A549 (cell line): ENCODE data around the gene USP3. TPM values are rescaled to one million over a fixed set of nuclear protein-coding genes. Genes with fewer than 3 reads are reported as not detected.

ENCODE experiments used
- ATAC-seq, 2 experiments: fragments of 200-7000 bp in 1 of 2; fragments of >200 bp in 1 of 2; cut with Nextera tagmentation in 1 of 2; cut with Tn5 transposase in 1 of 2; 3 replicates each; pipeline versions ENCODE4 v1.8.0 to v1.9.1; 2018 to 2020; ENCODE audit warnings: mild to moderate bottlenecking in 1 of 2, moderate library complexity in 1 of 2
- CTCF ChIA-PET: fragments of 300-600 bp; sonication (Branson Sonifier 250); formaldehyde crosslinking; extraction: SDS; loops from one replicate; lab custom pipeline; 2021; ENCODE audit warnings: antibody characterized with exemption, inconsistent platforms; lab: Yijun Ruan, JAX
- POLR2A ChIA-PET: fragments of 350-600 bp; formaldehyde crosslinking; extraction: SDS; loops from one replicate; lab custom pipeline; 2021; ENCODE audit warnings: antibody characterized with exemption, inconsistent platforms; lab: Yijun Ruan, JAX
- DNase-seq, 2 experiments: peaks; one replicate each; pipeline versions ENCODE4 v3.0.0 to v3.0.0-alpha.2; 2011 to 2016; ENCODE audit warnings: low read depth in 1 of 2, low spot score in 1 of 2
- FAIRE-seq: peaks from 2 replicates; lab custom pipeline; 2011; peaks lifted over from hg19 to GRCh38; lab: Jason Lieb, UNC
- H3K27ac ChIP-seq, 2 experiments: fragments of >200 bp; sonication (Bioruptor Twin); formaldehyde crosslinking; 3 replicates each; pipeline ENCODE4 v1.5.1; 2016 to 2017
- H3K4me1 ChIP-seq: fragments of >200 bp; sonication (Bioruptor Twin); formaldehyde crosslinking; 3 replicates; pipeline ENCODE4 v1.6.1; 2016
- H3K4me2 ChIP-seq: fragments of >200 bp; sonication (Bioruptor Twin); formaldehyde crosslinking; 3 replicates; pipeline ENCODE4 v1.6.1; 2016
- H3K4me3 ChIP-seq: fragments of >200 bp; sonication (Bioruptor Twin); formaldehyde crosslinking; 3 replicates; pipeline ENCODE4 v1.5.1; 2016
- H3K9me3 ChIP-seq: fragments of >200 bp; sonication (Bioruptor Twin); formaldehyde crosslinking; 3 replicates; pipeline ENCODE4 v1.6.1; 2016
- BCL3 ChIP-seq: fragments of >200 bp; sonication (Bioruptor Twin); formaldehyde crosslinking; IDR thresholded peaks from 3 replicates; pipeline ENCODE4 v1.6.1; 2016
- BHLHE40 ChIP-seq: IDR thresholded peaks from 2 replicates; pipeline ENCODE4 v1.6.1; 2012; ENCODE audit warnings: low read depth, low read length, inconsistent platforms
- CEBPB ChIP-seq, 2 experiments: fragments of >200 bp in 1 of 2; sonication (Bioruptor Twin) in 1 of 2; formaldehyde crosslinking in 1 of 2; IDR thresholded peaks; 2 replicates each; pipeline ENCODE4 v1.6.1; 2012 to 2016
- EHF ChIP-seq: fragments of 250-450 bp; sonication (Bioruptor Pico); IDR thresholded peaks from 2 replicates; pipeline ENCODE4 v1.5.0; 2020; ENCODE audit warnings: mild to moderate bottlenecking
- FOSL2 ChIP-seq, 2 experiments: fragments of 450-650 bp in 1 of 2; fragments of >200 bp in 1 of 2; sonication (Bioruptor Twin) in 1 of 2; formaldehyde crosslinking; IDR thresholded peaks; 2 replicates each; pipeline versions ENCODE4 v1.5.0 to v1.6.1; 2016 to 2020; ENCODE audit warnings: mild to moderate bottlenecking in 1 of 2, moderate library complexity in 1 of 2
- HEYL ChIP-seq: fragments of 250-450 bp; sonication (Bioruptor Pico); IDR thresholded peaks from 2 replicates; pipeline ENCODE4 v1.8.0; 2021; ENCODE audit warnings: mild to moderate bottlenecking, moderate library complexity
- HMGXB4 ChIP-seq: fragments of 250-450 bp; sonication (Bioruptor Pico); IDR thresholded peaks from 2 replicates; pipeline ENCODE4 v1.5.0; 2021; ENCODE audit warnings: mild to moderate bottlenecking, moderate library complexity, borderline replicate concordance
- HOXB5 ChIP-seq: fragments of 250-450 bp; sonication (Bioruptor Pico); IDR thresholded peaks from 2 replicates; pipeline ENCODE4 v1.5.0; 2020; ENCODE audit warnings: mild to moderate bottlenecking, moderate library complexity
- MAZ ChIP-seq: fragments of 150-350 bp; IDR thresholded peaks from 2 replicates; pipeline ENCODE4 v1.6.1; 2014; ENCODE audit warnings: antibody characterized with exemption, low read depth, low read length, borderline replicate concordance
- POLR2A ChIP-seq: IDR thresholded peaks from 2 replicates; pipeline ENCODE4 v1.6.1; 2012; ENCODE audit warnings: mild to moderate bottlenecking, low read length
- RCOR1 ChIP-seq: fragments of 150-350 bp; IDR thresholded peaks from 2 replicates; pipeline ENCODE4 v1.6.1; 2014; ENCODE audit warnings: antibody characterized with exemption, low read length, low read depth
- RFX5 ChIP-seq: fragments of 450-650 bp; IDR thresholded peaks from 2 replicates; pipeline ENCODE4 v1.7.1; 2014; ENCODE audit warnings: antibody characterized with exemption, mild to moderate bottlenecking, moderate library complexity
- RNF2 ChIP-seq: fragments of 200-600 bp; sonication (generic); IDR thresholded peaks from 2 replicates; pipeline ENCODE4 v1.6.1; 2016; ENCODE audit warnings: low read depth, mild to moderate bottlenecking, antibody characterized with exemption, moderate library complexity, borderline replicate concordance
- WGBS: methylation state at CpG from one replicate; pipeline ENCODE4 v1.1.6; 2017; ENCODE audit errors: missing lambda C conversion rate; 5-methylcytosine and 5-hydroxymethylcytosine counted together
- polyA plus RNA-seq, 4 experiments: library from polyadenylated mRNA; depleted of rRNA in 3 of 4; stranded (reverse); fragments of >200 nt; fragmentation: RNase III in 1 of 4; extraction: RNeasy Plus Mini Kit Qiagen cat#74134 plus additional on column Dnase treatment in 1 of 4; gene quantifications; 2 replicates in 3 of 4; 3 replicates in 1 of 4; pipeline ENCODE4 v1.2.3, GENCODE V29; 2011 to 2017
- TF ChIP-seq, protein P1 (sequence below): fragments of 250-450 bp; sonication (Bioruptor Pico); IDR thresholded peaks from 2 replicates; pipeline ENCODE4 v1.5.0; 2020; ENCODE audit warnings: low read depth, mild to moderate bottlenecking, moderate library complexity
- TF ChIP-seq, protein P2 (sequence below): fragments of 150-350 bp; IDR thresholded peaks from 2 replicates; pipeline ENCODE4 v1.6.1; 2014; ENCODE audit warnings: low read depth, mild to moderate bottlenecking, low read length

USP3 gene
- polyA plus RNA-seq, 2 of the 4 experiments (the other 2 are of a cell fraction), result 41.8 to 99.1 TPM

GRCh38 chr15:63480441-63480821, 24.0 kb upstream of the USP3 start:
- TF ChIP-seq CEBPB (IDR thresholded peaks at IDR 0.05) (no peak), HMGXB4 (no peak), BHLHE40 (no peak), POLR2A (no peak), RNF2 (no peak), EHF (no peak)
- TF ChIP-seq, protein P1, sequence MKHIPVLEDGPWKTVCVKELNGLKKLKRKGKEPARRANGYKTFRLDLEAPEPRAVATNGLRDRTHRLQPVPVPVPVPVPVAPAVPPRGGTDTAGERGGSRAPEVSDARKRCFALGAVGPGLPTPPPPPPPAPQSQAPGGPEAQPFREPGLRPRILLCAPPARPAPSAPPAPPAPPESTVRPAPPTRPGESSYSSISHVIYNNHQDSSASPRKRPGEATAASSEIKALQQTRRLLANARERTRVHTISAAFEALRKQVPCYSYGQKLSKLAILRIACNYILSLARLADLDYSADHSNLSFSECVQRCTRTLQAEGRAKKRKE (CRISPR knock-in tag), result no peak
- Histone ChIP-seq H3K9me3 (no peaks in the 10 kb centered on the region), H3K4me3 (no peak overlapping the region), H3K27ac (peak overlapping the region; percentile 50 to 70), H3K4me1 (peaks cover 91% of the 10 kb centered on the region), H3K4me2 (peak overlapping the region; percentile 42)
- no peak for FAIRE-seq
- POLR2A ChIA-PET, result interaction anchor here (1.1 kb wide), 1 partner anchor 24 kb away, joined by 3 read pairs; the partner anchor contains the start of gene USP3
- CTCF ChIA-PET, result interaction anchor here (0.8 to 5.4 kb wide), 9 partner anchors 10 to 129 kb away, joined by 3 to 40 read pairs (median 13); partner anchors contain the start of gene USP3
- no peak for DNase-seq
- no peak for ATAC-seq
- 78% methylated on average over 2 of the region's 2 CpGs for WGBS

DNA sequence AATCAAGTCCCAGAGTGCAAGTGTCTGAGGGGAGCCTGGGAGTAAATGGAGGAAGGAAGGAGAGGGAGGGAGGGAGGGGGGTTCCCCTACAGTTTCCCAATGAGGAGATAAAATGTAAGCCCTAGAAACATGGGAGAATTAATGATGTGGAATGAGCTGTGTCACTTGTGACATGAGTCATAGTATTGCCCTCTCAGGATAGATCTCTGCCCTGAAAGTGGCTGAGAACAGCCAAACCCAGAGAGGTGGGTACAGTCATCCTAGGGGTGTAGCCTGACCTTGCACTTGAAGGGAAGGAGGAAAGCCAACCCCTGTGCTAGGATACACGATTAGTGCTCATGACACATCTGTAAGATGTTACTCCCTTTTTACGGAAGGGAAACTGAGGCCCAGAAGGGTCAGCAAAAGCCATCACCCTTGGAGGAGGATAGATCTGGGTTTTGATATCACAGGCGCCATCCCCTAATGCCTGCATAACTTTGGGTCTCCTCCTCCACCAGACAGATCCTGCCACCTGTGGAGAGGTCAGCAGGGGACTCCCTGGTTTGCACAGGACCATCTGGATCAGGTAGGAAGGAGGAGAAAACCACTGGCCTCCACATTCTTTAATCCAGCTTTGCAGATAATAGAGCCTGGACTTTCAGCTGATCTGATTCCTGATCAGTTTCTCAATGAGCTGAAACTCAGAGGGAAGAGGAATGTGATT, 23.1 kb upstream of the USP3 start:
- FAIRE-seq (peak; percentile 13), DNase-seq (peak; percentile 54 to 57), ATAC-seq (peak; percentile 25 to 49; a peak in 5 of 6 replicates)
- peak overlapping the region; percentile 42 for H3K4me2 ChIP-seq
- TF ChIP-seq RCOR1, result no peak
- TF ChIP-seq RFX5, result no peak
- TF ChIP-seq HOXB5 (CRISPR knock-in tag), result no peak
- TF ChIP-seq FOSL2 (IDR thresholded peaks at IDR 0.05), result no peak
- peak; percentile 85 for TF ChIP-seq FOSL2 (CRISPR knock-in tag; IDR thresholded peaks at IDR 0.05)
- no peak for TF ChIP-seq BHLHE40
- TF ChIP-seq BCL3, result no peak
- no peak for TF ChIP-seq HEYL (CRISPR knock-in tag)
- TF ChIP-seq, protein P2, sequence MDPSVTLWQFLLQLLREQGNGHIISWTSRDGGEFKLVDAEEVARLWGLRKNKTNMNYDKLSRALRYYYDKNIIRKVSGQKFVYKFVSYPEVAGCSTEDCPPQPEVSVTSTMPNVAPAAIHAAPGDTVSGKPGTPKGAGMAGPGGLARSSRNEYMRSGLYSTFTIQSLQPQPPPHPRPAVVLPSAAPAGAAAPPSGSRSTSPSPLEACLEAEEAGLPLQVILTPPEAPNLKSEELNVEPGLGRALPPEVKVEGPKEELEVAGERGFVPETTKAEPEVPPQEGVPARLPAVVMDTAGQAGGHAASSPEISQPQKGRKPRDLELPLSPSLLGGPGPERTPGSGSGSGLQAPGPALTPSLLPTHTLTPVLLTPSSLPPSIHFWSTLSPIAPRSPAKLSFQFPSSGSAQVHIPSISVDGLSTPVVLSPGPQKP, result no peak
- no peak for TF ChIP-seq MAZ
- 66% methylated on average over 3 of the region's 3 CpGs for WGBS
- H3K9me3 ChIP-seq, result no peaks in the 10 kb centered on the region
- peaks cover 86% of the 10 kb centered on the region for H3K4me1 ChIP-seq
- peak overlapping the region; percentile 50 to 70 for H3K27ac ChIP-seq
- POLR2A ChIA-PET, result interaction anchor here (1.1 kb wide), 1 partner anchor 23 kb away, joined by 3 read pairs; the partner anchor contains the start of gene USP3
- CTCF ChIA-PET, result interaction anchor here (0.6 to 5.4 kb wide), 10 partner anchors 10 to 123 kb away, joined by 3 to 40 read pairs (median 7); partner anchors contain the start of gene USP3
- no peak overlapping the region for H3K4me3 ChIP-seq
